K562 (cell line): ENCODE measurements around the gene DET1. TPM values are rescaled to one million over a fixed set of nuclear protein-coding genes. Genes with fewer than 3 reads are reported as not detected.

Experiments
- ATAC-seq: fragments of 200-7000 bp; cut with Tn5 transposase; 3 replicates; pipeline ENCODE4 v1.9.1; 2020; ENCODE audit warnings: moderate library complexity
- BruUV-seq: library from RNA; stranded (reverse); fragments of 400-500 nt; replicated peaks from 2 replicates; lab custom pipeline; 2021; lab: Mats Ljungman, UMichigan
- CTCF ChIA-PET: fragments of 300-600 bp; formaldehyde crosslinking; extraction: SDS; loops from one replicate; lab custom pipeline; 2021; ENCODE audit warnings: low intra/inter-chr PET ratio; lab: Yijun Ruan, JAX
- POLR2A ChIA-PET: fragments of 300-600, 350-650 bp; sonication (Branson Sonifier 250); formaldehyde crosslinking; extraction: SDS; loops from one replicate; lab custom pipeline; 2021; ENCODE audit warnings: antibody characterized with exemption, inconsistent platforms; lab: Yijun Ruan, JAX
- DNase-seq, 4 experiments: peaks; one replicate each; pipeline versions ENCODE4 v3.0.0 to v3.0.0-alpha.2; 2011 to 2018; ENCODE audit warnings: low spot score in 3 of 4, mixed read lengths in 3 of 4; ENCODE audit errors: extremely low read depth in 1 of 4
- FAIRE-seq: peaks from 2 replicates; lab custom pipeline; 2011; peaks lifted over from hg19 to GRCh38; lab: Jason Lieb, UNC
- H2AFZ ChIP-seq: 2 replicates; pipeline ENCODE4 v1.6.0; 2011; ENCODE audit warnings: low read depth, low read length, control low read depth, inconsistent platforms
- H3K27ac ChIP-seq: fragments of 200-600 bp; 3 replicates; pipeline ENCODE4 v1.8.0; 2011; ENCODE audit warnings: low read depth, mild to moderate bottlenecking, control low read depth, inconsistent platforms, low read length, moderate library complexity, mixed read lengths; ENCODE audit errors: extremely low read depth
- H3K27me3 ChIP-seq, 2 experiments: fragments of 300-600 bp in 1 of 2; 2 replicates in 1 of 2; 3 replicates in 1 of 2; pipeline versions ENCODE4 v1.6.0 to v1.8.0; 2011; ENCODE audit warnings: inconsistent platforms in 2 of 2, low read length in 2 of 2, mild to moderate bottlenecking in 1 of 2, mixed read lengths in 1 of 2, moderate library complexity in 1 of 2; ENCODE audit not compliant: control insufficient read depth in 2 of 2, insufficient read depth in 2 of 2
- H3K36me3 ChIP-seq: fragments of 300-600 bp; 3 replicates; pipeline ENCODE4 v1.8.0; 2011; ENCODE audit warnings: mild to moderate bottlenecking, low read length, inconsistent platforms; ENCODE audit not compliant: control insufficient read depth, insufficient read depth
- H3K4me1 ChIP-seq, 2 experiments: fragments of 200-600 bp in 1 of 2; replicated peaks in 1 of 2; 2 replicates in 1 of 2; 3 replicates in 1 of 2; pipeline versions ENCODE4 v1.5.1 to v1.8.0; 2011; ENCODE audit warnings: inconsistent platforms in 2 of 2, low read length in 2 of 2, mild to moderate bottlenecking in 1 of 2, mixed read lengths in 1 of 2, moderate library complexity in 1 of 2; ENCODE audit not compliant: control insufficient read depth in 2 of 2, insufficient read depth in 2 of 2
- H3K4me2 ChIP-seq: 2 replicates; pipeline ENCODE4 v1.6.1; 2011; ENCODE audit warnings: low read length, control low read depth, inconsistent platforms, mixed read lengths; ENCODE audit not compliant: insufficient read depth
- H3K4me3 ChIP-seq: fragments of 200-600 bp; sonication (generic), shearing (Covaris generic); 2 replicates; pipeline ENCODE4 v1.5.1; 2016; ENCODE audit warnings: control low read depth, inconsistent platforms
- H3K79me2 ChIP-seq: fragments of 200-600 bp; 3 replicates; pipeline ENCODE4 v1.8.0; 2011; ENCODE audit warnings: low read length, inconsistent platforms; ENCODE audit not compliant: control insufficient read depth, insufficient read depth
- H3K9ac ChIP-seq, 2 experiments: 2 replicates each; pipeline versions ENCODE4 v1.6.0 to v1.6.1; 2011; ENCODE audit warnings: low read depth in 2 of 2, low read length in 2 of 2, control low read depth in 1 of 2, inconsistent platforms in 1 of 2, mild to moderate bottlenecking in 1 of 2, mixed read lengths in 1 of 2; ENCODE audit not compliant: insufficient read depth in 1 of 2
- H3K9me1 ChIP-seq: one replicate; pipeline ENCODE4 v1.6.0; 2011; ENCODE audit warnings: inconsistent platforms, mild to moderate bottlenecking, low read length, moderate library complexity; ENCODE audit not compliant: control insufficient read depth, insufficient read depth
- H3K9me3 ChIP-seq: replicated peaks from 2 replicates; pipeline ENCODE4 v1.5.1; 2011; ENCODE audit warnings: low read depth, low read length, inconsistent platforms; ENCODE audit not compliant: control insufficient read depth, insufficient read depth
- H4K20me1 ChIP-seq: replicated peaks from 2 replicates; pipeline ENCODE4 v1.6.1; 2011; ENCODE audit warnings: low read length, inconsistent platforms, mixed read lengths; ENCODE audit not compliant: control insufficient read depth, insufficient read depth
- BHLHE40 ChIP-seq: IDR thresholded peaks from 2 replicates; pipeline ENCODE4 v1.6.1; 2011; ENCODE audit warnings: low read length, improper control_type of control experiment
- CBX8 ChIP-seq: fragments of 200-600 bp; sonication (generic); IDR thresholded peaks from 2 replicates; pipeline ENCODE4 v1.6.1; 2012; ENCODE audit warnings: borderline replicate concordance, mixed run types, low read depth, mild to moderate bottlenecking, moderate library complexity, mixed read lengths, low read length, control low read depth, inconsistent platforms; ENCODE audit not compliant: poor library complexity, severe bottlenecking; ENCODE audit errors: extremely low read depth
- GTF3C2 ChIP-seq: IDR thresholded peaks from 3 replicates; pipeline ENCODE4 v1.6.1; 2011; ENCODE audit warnings: borderline replicate concordance, mild to moderate bottlenecking, moderate library complexity; ENCODE audit not compliant: insufficient read length; ENCODE audit errors: extremely low read depth
- MEIS2 ChIP-seq: fragments of 450-650 bp; IDR thresholded peaks from 2 replicates; pipeline ENCODE4 v1.6.1; 2014; ENCODE audit warnings: mild to moderate bottlenecking; ENCODE audit not compliant: partially characterized antibody
- PREB ChIP-seq: sonication (generic); formaldehyde crosslinking; IDR thresholded peaks from 2 replicates; pipeline ENCODE4 v1.8.1; 2023; ENCODE audit warnings: mild to moderate bottlenecking, missing genetic modification reagents
- TFE3 ChIP-seq: fragments of 450-650 bp; formaldehyde crosslinking; IDR thresholded peaks from 2 replicates; pipeline ENCODE4 v1.4.0; 2020; ENCODE audit warnings: mild to moderate bottlenecking, mixed read lengths
- USF2 ChIP-seq: sonication (generic); formaldehyde crosslinking; IDR thresholded peaks from 2 replicates; pipeline ENCODE4 v1.5.0; 2020; ENCODE audit warnings: missing genetic modification reagents
- VEZF1 ChIP-seq: fragments of 200-800 bp; sonication (Bioruptor generic); IDR thresholded peaks from 2 replicates; pipeline ENCODE4 v1.6.1; 2017; ENCODE audit warnings: missing genetic modification characterization, missing compliant biosample characterization
- WGBS: fragments of 100-300 bp; shearing (Covaris generic); methylation state at CpG from one replicate; pipeline ENCODE4 v1.1.6; 2016; ENCODE audit warnings: low coverage, mixed read lengths; ENCODE audit not compliant: insufficient coverage; ENCODE audit errors: missing lambda C conversion rate; 5-methylcytosine and 5-hydroxymethylcytosine counted together
- in situ Hi-C: fragments of 300-500 bp; cut with MboI; formaldehyde crosslinking; loops from 4 replicates; pipeline ENCODE4 v1.15.0; 2018; ENCODE audit warnings: inconsistent platforms, mixed read lengths
- intact Hi-C: fragments of 100-400 bp; cut with micrococcal nuclease; formaldehyde crosslinking; loops from 2 replicates; pipeline ENCODE4 v1.14.2; 2022
- polyA plus RNA-seq, 8 experiments: library from polyadenylated mRNA; depleted of rRNA in 4 of 8; stranded (reverse) in 5 of 8; unstranded in 3 of 8; fragments of >200 nt; fragmentation: Nextera tagmentation in 2 of 8; fragmentation: Illumina TruSeq in 1 of 8; extraction: Ambion mirVana in 2 of 8; extraction: Trizol in 1 of 8; gene quantifications; 2 replicates each; pipeline versions ENCODE4 v1.2.1 to v1.2.3, GENCODE V29; 2011 to 2014; ENCODE audit warnings: inconsistent platforms in 1 of 8, missing spikeins in 1 of 8
- total RNA-seq, 7 experiments: library from RNA; depleted of rRNA in 6 of 7; stranded (reverse); fragments of >200 nt in 6 of 7; fragmentation: Illumina TruSeq in 2 of 7; extraction: Trizol in 2 of 7; gene quantifications; 2 replicates each; pipeline versions ENCODE4 v1.2.1 to v1.2.3, GENCODE V29; 2011 to 2021; ENCODE audit warnings: low replicate concordance in 1 of 7
- TF ChIP-seq, protein P1 (sequence below), 3 experiments: fragments of 200-800 bp in 1 of 3; sonication (Bioruptor generic) in 1 of 3; sonication (generic) in 1 of 3; formaldehyde crosslinking in 1 of 3; IDR thresholded peaks; 2 replicates each; pipeline versions ENCODE4 v1.6.1 to v1.8.0; 2016 to 2022; ENCODE audit warnings: mild to moderate bottlenecking in 2 of 3, missing compliant biosample characterization in 2 of 3, missing genetic modification characterization in 2 of 3, missing genetic modification reagents in 1 of 3

DET1 gene
- total and polyA plus RNA-seq, 9 of the 15 experiments (the other 6 are each of a cell fraction or from before 2014, with no cell fraction given): 4.2 to 8.1 (median 6.0) TPM

DNA sequence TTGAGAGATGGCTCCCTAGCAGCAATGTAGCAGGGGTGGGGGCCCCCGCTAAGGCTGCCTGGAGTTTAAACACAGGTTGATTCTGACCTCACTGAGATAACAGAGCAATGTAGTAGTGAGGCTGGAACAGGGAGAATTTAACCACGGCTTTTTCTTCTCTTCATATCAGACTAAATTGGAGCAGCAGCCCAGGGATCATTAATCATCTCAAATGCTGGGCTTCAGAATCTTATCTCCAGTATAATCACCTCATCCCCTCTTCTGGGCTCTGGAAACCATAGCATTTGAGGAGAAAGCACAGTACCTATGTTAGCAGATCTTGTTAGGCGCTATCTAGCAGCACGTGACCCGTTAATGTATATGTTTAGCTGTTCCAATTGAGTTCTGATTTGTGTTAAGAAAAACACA lies 25.4 kb upstream of the DET1 start:
- H3K79me2 ChIP-seq: no peaks in the 10 kb centered on the region
- H3K4me1 ChIP-seq: peaks cover 4 to 10% of the 10 kb centered on the region in 2 experiments; a peak in 4 of 5 replicates
- no peak overlapping the region for H2AFZ ChIP-seq
- intact Hi-C loops: no loop called here
- no peak overlapping the region for H3K9ac ChIP-seq
- in situ Hi-C loops: no loop called here
- ChIA-PET POLR2A (interaction anchor here (0.6 kb wide), 1 partner anchor 9 kb away, joined by 3 read pairs; no protein-coding TSS in a partner anchor), CTCF (no interaction called here)
- FAIRE-seq (no peak), DNase-seq (no peak), ATAC-seq (0 out of 3 replicates have a peak, but pooled peaks have one; percentile 28)
- H3K4me2 ChIP-seq: no peak overlapping the region
- no peak overlapping the region for H3K4me3 ChIP-seq
- H3K9me3 ChIP-seq: no peaks in the 10 kb centered on the region
- 0 out of 2 replicates have a peak, but pooled peaks cover 6% of the 10 kb centered on the region for H4K20me1 ChIP-seq
- H3K27ac ChIP-seq: no peak overlapping the region
- peaks cover 6 to 21% of the 10 kb centered on the region in 2 experiments for H3K27me3 ChIP-seq
- BruUV-seq: no TSS peak
- no peaks in the 10 kb centered on the region for H3K36me3 ChIP-seq
- H3K9me1 ChIP-seq: no peaks in the 10 kb centered on the region
- WGBS: 5% methylated on average over 5 of the region's 5 CpGs
- 0 out of 2 replicates have a peak, but pooled peaks have one; percentile 27 for TF ChIP-seq VEZF1 (CRISPR knock-in tag)
- peak; percentile 65 for TF ChIP-seq MEIS2
- peak; percentile 62 for TF ChIP-seq BHLHE40
- no peak for TF ChIP-seq PREB
- no peak for TF ChIP-seq GTF3C2
- TF ChIP-seq, protein P1, sequence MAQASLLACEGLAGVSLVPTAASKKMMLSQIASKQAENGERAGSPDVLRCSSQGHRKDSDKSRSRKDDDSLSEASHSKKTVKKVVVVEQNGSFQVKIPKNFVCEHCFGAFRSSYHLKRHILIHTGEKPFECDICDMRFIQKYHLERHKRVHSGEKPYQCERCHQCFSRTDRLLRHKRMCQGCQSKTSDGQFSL (CRISPR knock-in tag; IDR thresholded peaks at IDR 0.05): no peak
- TF ChIP-seq, protein P1 (tag; IDR thresholded peaks at IDR 0.05): no peak
- TF ChIP-seq USF2 (CRISPR knock-in tag): peak; percentile 74
- peak; percentile 13; the same call in 1 of the 2 replicates for TF ChIP-seq TFE3 (CRISPR knock-in tag)
- TF ChIP-seq CBX8: no peak
